Endothelial cell of umbilical vein (primary cell): ENCODE data around the gene PITPNM3. TPM values are rescaled to one million over a fixed set of nuclear protein-coding genes. Genes with fewer than 3 reads are reported as not detected.

Experiments
- BruUV-seq: library from RNA; stranded (reverse); fragments of 400-500 nt; replicated peaks from 2 replicates; lab custom pipeline; 2021; lab: Mats Ljungman, UMichigan
- CTCF ChIA-PET: fragments of 300-600, 350-600 bp; sonication (Branson Sonifier 250); formaldehyde crosslinking; loops from one replicate; lab custom pipeline; 2021; ENCODE audit warnings: antibody characterized with exemption, inconsistent platforms; lab: Charles Lee
- POLR2A ChIA-PET: fragments of 300-600, 350-600 bp; sonication (Branson Sonifier 250); formaldehyde crosslinking; loops from one replicate; lab custom pipeline; 2021; ENCODE audit warnings: antibody characterized with exemption, inconsistent platforms; lab: Charles Lee
- DNase-seq: peaks from one replicate; pipeline ENCODE4 v3.0.0-alpha.2; 2011; ENCODE audit warnings: low read depth, low spot score
- FAIRE-seq: peaks from 2 replicates; lab custom pipeline; 2011; peaks lifted over from hg19 to GRCh38; lab: Jason Lieb, UNC
- H2AFZ ChIP-seq: 2 replicates; pipeline ENCODE4 v1.6.0; 2012; ENCODE audit warnings: low read depth, low read length, control low read depth, inconsistent platforms
- H3K27ac ChIP-seq: 2 replicates; pipeline ENCODE4 v1.5.1; 2011; ENCODE audit warnings: low read depth, mild to moderate bottlenecking, control low read depth, low read length, moderate library complexity; ENCODE audit not compliant: insufficient read depth
- H3K27me3 ChIP-seq, 2 experiments: 2 replicates each; pipeline versions ENCODE4 v1.6.0 to v1.6.1; 2011; ENCODE audit warnings: low read length in 2 of 2, mixed read lengths in 1 of 2; ENCODE audit not compliant: control insufficient read depth in 2 of 2, insufficient read depth in 2 of 2
- H3K36me3 ChIP-seq, 2 experiments: 2 replicates in 1 of 2; 3 replicates in 1 of 2; pipeline ENCODE4 v1.5.1; 2011; ENCODE audit warnings: low read length in 2 of 2, mild to moderate bottlenecking in 1 of 2, moderate library complexity in 1 of 2; ENCODE audit not compliant: control insufficient read depth in 2 of 2, insufficient read depth in 2 of 2; ENCODE audit errors: extremely low read depth in 1 of 2
- H3K4me1 ChIP-seq: 3 replicates; pipeline ENCODE4 v1.5.1; 2011; ENCODE audit warnings: mild to moderate bottlenecking, low read length; ENCODE audit not compliant: control insufficient read depth, insufficient read depth; ENCODE audit errors: extremely low read depth
- H3K4me2 ChIP-seq: 2 replicates; pipeline ENCODE4 v1.6.1; 2011; ENCODE audit warnings: low read length, control low read depth, mixed read lengths; ENCODE audit not compliant: insufficient read depth
- H3K4me3 ChIP-seq, 3 experiments: fragments of 200-600 bp in 1 of 3; sonication (generic), shearing (Covaris generic) in 1 of 3; replicated peaks in 1 of 3; 2 replicates each; pipeline ENCODE4 v1.5.1; 2011 to 2016; ENCODE audit warnings: control low read depth in 3 of 3, low read length in 3 of 3, mild to moderate bottlenecking in 2 of 3, inconsistent platforms in 1 of 3, low read depth in 1 of 3, moderate library complexity in 1 of 3; ENCODE audit not compliant: insufficient read depth in 1 of 3
- H3K79me2 ChIP-seq: 2 replicates; pipeline ENCODE4 v1.6.0; 2012; ENCODE audit warnings: low read length, inconsistent platforms; ENCODE audit not compliant: control insufficient read depth, insufficient read depth
- H3K9ac ChIP-seq: replicated peaks from 2 replicates; pipeline ENCODE3; 2011; ENCODE audit warnings: low read length, control low read depth; ENCODE audit not compliant: insufficient read depth; ENCODE audit errors: extremely low read depth
- H3K9me1 ChIP-seq: replicated peaks from 3 replicates; pipeline ENCODE4 v1.6.0; 2011; ENCODE audit warnings: mild to moderate bottlenecking, low read length; ENCODE audit not compliant: control insufficient read depth, insufficient read depth; ENCODE audit errors: extremely low read depth
- H3K9me3 ChIP-seq: replicated peaks from 2 replicates; pipeline ENCODE4 v1.5.1; 2012; ENCODE audit warnings: low read length, inconsistent platforms; ENCODE audit not compliant: control insufficient read depth, insufficient read depth
- H4K20me1 ChIP-seq: replicated peaks from 2 replicates; pipeline ENCODE3; 2011; ENCODE audit warnings: mild to moderate bottlenecking, low read length; ENCODE audit not compliant: control insufficient read depth, insufficient read depth; ENCODE audit errors: extremely low read depth
- EZH2 ChIP-seq: IDR thresholded peaks from 2 replicates; pipeline ENCODE4 v1.6.1; 2012; ENCODE audit warnings: borderline replicate concordance, low read depth, mild to moderate bottlenecking, moderate library complexity, low read length, inconsistent platforms; ENCODE audit not compliant: severe bottlenecking
- FOS ChIP-seq: IDR thresholded peaks from 2 replicates; pipeline ENCODE4 v1.6.1; 2011; ENCODE audit warnings: mild to moderate bottlenecking, low read length, moderate library complexity, borderline replicate concordance; ENCODE audit not compliant: insufficient read depth
- GATA2 ChIP-seq: IDR thresholded peaks from 2 replicates; pipeline ENCODE4 v1.7.0; 2011; ENCODE audit warnings: low read depth, mild to moderate bottlenecking, moderate library complexity, mixed read lengths, low read length; ENCODE audit not compliant: insufficient read length, insufficient read depth
- JUN ChIP-seq: IDR thresholded peaks from 2 replicates; pipeline ENCODE4 v1.6.1; 2011; ENCODE audit warnings: borderline replicate concordance, low read depth; ENCODE audit not compliant: insufficient read length, insufficient read depth
- MAX ChIP-seq: IDR thresholded peaks from 2 replicates; pipeline ENCODE4 v1.6.1; 2011; ENCODE audit not compliant: insufficient read depth, insufficient read length
- MYC ChIP-seq: IDR thresholded peaks from one replicate; pipeline ENCODE4 v1.6.1; 2011; ENCODE audit warnings: mild to moderate bottlenecking, low read depth, low read length
- POLR2A ChIP-seq: IDR thresholded peaks from 2 replicates; pipeline ENCODE4 v1.6.1; 2012; ENCODE audit warnings: low read depth, mild to moderate bottlenecking, control low read depth, low read length
- POLR2AphosphoS5 ChIP-seq: IDR thresholded peaks from 2 replicates; pipeline ENCODE4 v1.6.1; 2012; ENCODE audit warnings: low read depth, mild to moderate bottlenecking, control low read depth, low read length, moderate library complexity; ENCODE audit not compliant: insufficient read depth
- dilution Hi-C: fragments of 300-500 bp; cut with MboI; formaldehyde crosslinking; loops from one replicate; pipeline ENCODE4 v1.15.0; 2019; ENCODE audit warnings: low sequenced_read_pairs; ENCODE audit not compliant: extremely low pct_ligation_motif_present
- intact Hi-C: fragments of 100-400 bp; cut with micrococcal nuclease; formaldehyde crosslinking; loops from one replicate; pipeline ENCODE4 v1.10.0; 2022
- polyA plus RNA-seq, 4 experiments: library from polyadenylated mRNA; depleted of rRNA in 3 of 4; stranded (reverse) in 3 of 4; unstranded in 1 of 4; fragments of >200 nt; gene quantifications; 2 replicates each; pipeline versions ENCODE4 v1.2.1 to v1.2.3, GENCODE V29; 2011 to 2012; ENCODE audit warnings: missing spikeins in 1 of 4
- total RNA-seq: library from RNA; stranded (reverse); gene quantifications from 2 replicates; pipeline ENCODE4 v1.2.3, GENCODE V29; 2021
- TF ChIP-seq, protein P1 (sequence below), 2 donors: IDR thresholded peaks; 1 replicate in 1 of 2; 2 replicates in 1 of 2; pipeline ENCODE4 v1.5.1; 2011; ENCODE audit warnings: low read length in 2 of 2, mild to moderate bottlenecking in 2 of 2, moderate library complexity in 2 of 2, control low read depth in 1 of 2, inconsistent platforms in 1 of 2, low read depth in 1 of 2; ENCODE audit not compliant: insufficient read depth in 1 of 2; ENCODE audit errors: extremely low read depth in 1 of 2

PITPNM3 gene
- total and polyA plus RNA-seq, 2 donors (not counting 3 experiments of a cell fraction or from before 2014, with no cell fraction given): 1.0 to 1.9 TPM

DNA sequence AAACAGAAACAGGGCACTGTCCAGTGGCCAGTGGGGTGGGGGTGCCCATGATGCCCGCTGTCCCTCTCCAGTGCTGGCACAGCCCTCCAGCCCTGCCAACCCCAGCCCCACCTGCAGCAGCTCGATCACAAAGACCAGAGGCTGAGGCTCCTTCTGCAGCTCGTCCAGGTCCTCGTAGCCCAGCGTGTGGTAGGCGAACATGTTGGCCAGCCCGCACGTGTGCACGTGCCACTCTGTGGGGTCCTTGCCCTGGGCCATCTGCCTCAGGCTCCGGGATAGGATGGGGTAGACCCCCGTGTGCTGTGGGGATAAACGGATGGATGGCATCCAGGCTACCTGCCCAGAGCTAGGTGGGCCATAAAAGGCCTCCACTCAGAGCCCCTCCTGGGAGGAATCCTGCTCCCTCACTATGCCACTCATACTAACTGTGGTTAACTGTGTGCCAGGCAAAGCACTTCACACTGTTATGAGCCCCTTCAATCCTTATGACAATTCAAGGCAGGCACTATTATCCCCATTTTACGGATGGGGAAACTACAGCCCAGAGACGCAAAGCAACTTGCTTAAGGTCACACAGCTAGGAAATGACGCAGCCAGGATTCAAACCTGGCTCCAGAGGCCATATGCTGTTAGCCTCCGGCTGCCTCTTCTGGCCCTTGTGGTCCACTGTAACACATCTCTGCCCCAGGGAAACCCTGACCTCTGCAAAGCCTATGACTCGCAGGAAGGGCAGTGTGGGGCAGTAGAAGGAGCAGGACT, 128.0 kb downstream of the PITPNM3 start:
- dilution Hi-C loops: no loop called here
- no peaks in the 10 kb centered on the region for H3K9me3 ChIP-seq
- CTCF ChIA-PET: interaction anchor here (0.9 to 5.0 kb wide), 5 partner anchors 8 to 841 kb away, joined by 3 to 26 read pairs (median 6); no protein-coding TSS in a partner anchor

More for the DNA sequence above, 128.0 kb downstream of the PITPNM3 start:
- Histone ChIP-seq H3K4me2 (no peak overlapping the region), H3K9me1 (no peaks in the 10 kb centered on the region), H3K36me3 (no peaks in the 10 kb centered on the region), H3K4me3 (no peak overlapping the region), H3K27me3 (no peaks in the 10 kb centered on the region), H3K9ac (no peak overlapping the region), H3K4me1 (no peaks in the 10 kb centered on the region), H3K79me2 (no peaks in the 10 kb centered on the region), H2AFZ (no peak overlapping the region), H4K20me1 (no peaks in the 10 kb centered on the region), H3K27ac (no peak overlapping the region)
- BruUV-seq: no TSS peak
- no peak for DNase-seq
- POLR2A ChIA-PET: no interaction called here
- no peak for TF ChIP-seq FOS
- no peak for TF ChIP-seq MAX
- TF ChIP-seq POLR2AphosphoS5: no peak
- TF ChIP-seq GATA2: no peak
- TF ChIP-seq, protein P1, sequence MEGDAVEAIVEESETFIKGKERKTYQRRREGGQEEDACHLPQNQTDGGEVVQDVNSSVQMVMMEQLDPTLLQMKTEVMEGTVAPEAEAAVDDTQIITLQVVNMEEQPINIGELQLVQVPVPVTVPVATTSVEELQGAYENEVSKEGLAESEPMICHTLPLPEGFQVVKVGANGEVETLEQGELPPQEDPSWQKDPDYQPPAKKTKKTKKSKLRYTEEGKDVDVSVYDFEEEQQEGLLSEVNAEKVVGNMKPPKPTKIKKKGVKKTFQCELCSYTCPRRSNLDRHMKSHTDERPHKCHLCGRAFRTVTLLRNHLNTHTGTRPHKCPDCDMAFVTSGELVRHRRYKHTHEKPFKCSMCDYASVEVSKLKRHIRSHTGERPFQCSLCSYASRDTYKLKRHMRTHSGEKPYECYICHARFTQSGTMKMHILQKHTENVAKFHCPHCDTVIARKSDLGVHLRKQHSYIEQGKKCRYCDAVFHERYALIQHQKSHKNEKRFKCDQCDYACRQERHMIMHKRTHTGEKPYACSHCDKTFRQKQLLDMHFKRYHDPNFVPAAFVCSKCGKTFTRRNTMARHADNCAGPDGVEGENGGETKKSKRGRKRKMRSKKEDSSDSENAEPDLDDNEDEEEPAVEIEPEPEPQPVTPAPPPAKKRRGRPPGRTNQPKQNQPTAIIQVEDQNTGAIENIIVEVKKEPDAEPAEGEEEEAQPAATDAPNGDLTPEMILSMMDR (IDR thresholded peaks at IDR 0.05; ENCODE audit: extremely low read depth in 1 of 2, insufficient read depth in 1 of 2, low read depth in 1 of 2, low read length in 2 of 2): no peak
- TF ChIP-seq JUN: no peak
- TF ChIP-seq POLR2A: no peak
- no peak for TF ChIP-seq EZH2
- TF ChIP-seq MYC: no peak
- no peak for FAIRE-seq
- intact Hi-C loops: no loop called here
